Mammary microvascular endothelial cell (primary cell): Measurements from ENCODE around the gene KIR3DL1. TPM values are rescaled to one million over a fixed set of nuclear protein-coding genes. Genes with fewer than 3 reads are reported as not detected.

Experiments used
- total RNA-seq: library from RNA; depleted of rRNA; stranded (reverse); fragments of >200 nt; gene quantifications from 2 replicates; pipeline ENCODE4 v1.2.3, GENCODE V29; 2015

KIR3DL1 gene
- total RNA-seq, result not detected in 2 replicates

DNA sequence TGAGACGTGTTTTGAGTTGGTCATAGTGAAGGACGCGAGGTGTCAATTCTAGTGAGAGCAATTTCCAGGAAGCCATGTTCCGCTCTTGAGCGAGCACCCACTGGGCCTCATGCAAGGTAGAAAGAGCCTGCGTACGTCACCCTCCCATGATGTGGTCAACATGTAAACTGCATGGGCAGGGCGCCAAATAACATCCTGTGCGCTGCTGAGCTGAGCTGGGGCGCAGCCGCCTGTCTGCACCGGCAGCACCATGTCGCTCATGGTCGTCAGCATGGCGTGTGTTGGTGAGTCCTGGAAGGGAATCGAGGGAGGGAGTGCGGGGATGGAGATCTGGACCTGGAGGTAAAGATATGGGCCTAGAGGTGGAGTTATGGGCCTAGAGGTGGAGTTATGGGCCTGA lies at the start of gene KIR3DL1:
Gene KIR3DL1, plus strand, starts transcription at position 218 of the 400 bp plus-strand sequence.

DNA sequence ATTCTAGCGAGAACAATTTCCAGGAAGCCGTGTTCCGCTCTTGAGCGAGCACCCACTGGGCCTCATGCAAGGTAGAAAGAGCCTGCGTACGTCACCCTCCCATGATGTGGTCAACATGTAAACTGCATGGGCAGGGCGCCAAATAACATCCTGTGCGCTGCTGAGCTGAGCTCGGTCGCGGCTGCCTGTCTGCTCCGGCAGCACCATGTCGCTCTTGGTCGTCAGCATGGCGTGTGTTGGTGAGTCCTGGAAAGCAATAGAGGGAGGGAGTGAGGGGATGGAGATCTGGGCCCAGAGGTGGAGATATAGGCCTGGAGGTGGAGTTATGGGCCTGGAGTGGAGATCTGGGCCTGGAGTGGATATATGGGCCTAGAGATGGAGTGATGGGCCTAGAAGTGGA lies 46.6 kb upstream of the KIR3DL1 start, which contains the start of gene KIR2DL1:
Gene KIR2DL1, plus strand, starts transcription at position 148 of the 400 bp plus-strand sequence. Its CDS starts 58 bp downstream, at position 206.

DNA sequence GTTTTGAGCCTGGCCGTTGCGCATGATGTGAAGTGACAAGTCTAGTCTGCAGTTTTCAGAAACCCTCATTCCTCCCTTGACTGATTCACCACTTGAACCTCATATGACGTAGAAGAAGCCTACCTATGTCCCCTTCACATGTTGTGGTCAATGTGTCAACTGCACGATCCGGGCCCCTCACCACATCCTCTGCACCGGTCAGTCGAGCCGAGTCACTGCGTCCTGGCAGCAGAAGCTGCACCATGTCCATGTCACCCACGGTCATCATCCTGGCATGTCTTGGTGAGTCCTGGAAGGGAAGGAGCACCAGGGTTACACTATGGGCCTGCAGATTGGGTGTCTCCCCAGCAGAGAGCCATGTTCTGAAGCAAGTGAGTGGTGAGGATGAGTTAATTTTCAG lies 12.9 kb upstream of the KIR3DL1 start, which contains the start of gene KIR2DL4:
Gene KIR2DL4, plus strand, starts transcription at position 201 of the 400 bp plus-strand sequence. Its CDS starts 42 bp downstream, at position 243.

DNA sequence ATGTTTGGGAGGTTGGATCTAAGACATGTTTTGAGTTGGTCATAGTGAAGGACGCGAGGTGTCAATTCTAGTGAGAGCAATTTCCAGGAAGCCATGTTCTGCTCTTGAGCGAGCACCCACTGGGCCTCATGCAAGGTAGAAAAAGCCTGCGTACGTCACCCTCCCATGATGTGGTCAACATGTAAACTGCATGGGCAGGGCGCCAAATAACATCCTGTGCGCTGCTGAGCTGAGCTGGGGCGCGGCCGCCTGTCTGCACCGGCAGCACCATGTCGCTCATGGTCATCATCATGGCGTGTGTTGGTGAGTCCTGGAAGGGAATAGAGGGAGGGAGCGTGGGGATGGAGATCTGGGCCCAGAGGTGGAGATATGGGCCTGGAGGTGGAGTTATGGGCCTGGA lies 16.2 kb downstream of the KIR3DL1 start, which contains the start of gene KIR2DS4:
Gene KIR2DS4, plus strand, starts transcription at position 181 of the 400 bp plus-strand sequence.

DNA sequence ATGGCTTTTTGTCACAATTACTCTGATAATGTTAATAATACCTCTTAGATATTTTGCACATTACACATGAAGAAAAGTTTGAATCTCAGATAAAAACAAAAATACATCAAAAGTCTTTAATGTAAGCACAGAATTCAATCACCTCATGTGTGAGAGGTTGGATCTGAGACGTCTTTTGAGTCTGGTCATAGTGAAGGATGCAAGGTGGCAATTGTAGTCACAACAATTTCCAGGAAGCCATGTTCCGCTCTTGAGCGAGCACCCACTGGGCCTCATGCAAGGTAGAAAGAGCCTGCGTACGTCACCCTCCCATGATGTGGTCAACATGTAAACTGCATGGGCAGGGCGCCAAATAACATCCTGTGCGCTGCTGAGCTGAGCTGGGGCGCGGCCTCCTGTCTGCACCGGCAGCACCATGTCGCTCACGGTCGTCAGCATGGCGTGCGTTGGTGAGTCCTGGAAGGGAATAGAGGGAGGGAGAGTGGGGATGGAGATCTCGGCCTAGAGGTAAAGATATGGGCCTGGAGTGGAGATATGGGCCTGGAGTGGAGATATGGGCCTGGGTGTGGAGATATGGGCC lies 33.9 kb downstream of the KIR3DL1 start, which contains the start of gene KIR3DL2:
Gene KIR3DL2, plus strand, starts transcription at position 383 of the 580 bp plus-strand sequence. Its CDS starts 33 bp downstream, at position 416.

DNA sequence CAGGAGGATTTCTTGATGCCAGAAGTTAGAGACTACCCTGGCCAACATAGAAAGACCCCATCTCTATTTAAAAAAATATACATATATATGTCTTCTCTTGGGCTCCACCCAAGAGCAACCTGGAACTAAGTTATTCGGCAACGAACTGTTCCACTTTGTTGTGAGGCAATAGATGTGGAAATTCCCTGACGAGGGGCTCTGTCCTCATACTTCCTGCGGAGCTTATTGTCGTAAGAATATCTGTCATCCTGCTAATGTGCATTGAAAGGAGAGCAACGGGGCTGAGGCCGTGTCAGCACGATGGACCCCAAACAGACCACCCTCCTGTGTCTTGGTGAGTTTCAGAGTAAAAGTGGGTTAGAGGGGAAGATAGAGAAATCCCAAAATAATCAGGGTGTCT lies 57.7 kb downstream of the KIR3DL1 start, which contains the start of gene FCAR:
Gene FCAR, plus strand, starts transcription at position 246 of the 400 bp plus-strand sequence. Its CDS starts 55 bp downstream, at position 301.

Other genes starting within 250 kb of the KIR3DL1 start
- not detected in 2 replicates for gene LILRA2, start 242.7 kb upstream of the KIR3DL1 start, total RNA-seq
- not detected in 2 replicates for gene LILRA1, start 222.8 kb upstream of the KIR3DL1 start, total RNA-seq
- not detected in 2 replicates for gene LILRB1, start 186.0 kb upstream of the KIR3DL1 start, total RNA-seq
- gene LILRB4, start 153.5 kb upstream of the KIR3DL1 start, total RNA-seq, result not detected in 2 replicates
- gene KIR3DL3, start 92.0 kb upstream of the KIR3DL1 start, total RNA-seq, result not detected in 2 replicates
- not detected in 2 replicates for gene KIR2DL3, start 78.0 kb upstream of the KIR3DL1 start, total RNA-seq
- gene KIR2DL1, start 46.7 kb upstream of the KIR3DL1 start, total RNA-seq, result not detected in 2 replicates
- gene KIR2DL4, start 12.9 kb upstream of the KIR3DL1 start, total RNA-seq, result not detected in 2 replicates
- gene KIR2DS4, start 16.2 kb downstream of the KIR3DL1 start, total RNA-seq, result not detected in 2 replicates
- gene KIR3DL2, start 34.0 kb downstream of the KIR3DL1 start, total RNA-seq, result not detected in 2 replicates
- gene FCAR, start 57.8 kb downstream of the KIR3DL1 start, total RNA-seq, result not detected in 2 replicates
- gene NCR1, start 89.7 kb downstream of the KIR3DL1 start, total RNA-seq, result not detected in 2 replicates
- gene NLRP7, start 131.1 kb downstream of the KIR3DL1 start, total RNA-seq, result not detected in 2 replicates
- gene NLRP2, start 149.9 kb downstream of the KIR3DL1 start, total RNA-seq, result 0.25 and 1.4 TPM in 2 replicates
- gene GP6, start 221.8 kb downstream of the KIR3DL1 start, total RNA-seq, result not detected in 2 replicates
- gene RDH13, start 246.7 kb downstream of the KIR3DL1 start, total RNA-seq, result 8.1 and 8.8 TPM in 2 replicates